GM12874 (cell line): Measurements from ENCODE around the gene HCAR3.
"Not testable (repeated sequence)": the region's sequence is repeated elsewhere in the genome, so short reads cannot be mapped to it uniquely, and the experiment has no call there.

ENCODE experiments used
- CTCF ChIP-seq: IDR thresholded peaks from 2 replicates; pipeline ENCODE4 v1.5.1; 2011; ENCODE audit warnings: low read depth, mild to moderate bottlenecking, control low read depth, low read length, moderate library complexity; ENCODE audit not compliant: insufficient read depth

Gene HCAR3

GRCh38 chr12:122729583-122730214 lies 13.1 kb upstream of the HCAR3 start:
- TF ChIP-seq CTCF, result no peak

GRCh38 chr12:122726080-122726558 lies 9.5 kb upstream of the HCAR3 start:
- TF ChIP-seq CTCF, result no peak

- no peak for TF ChIP-seq CTCF
These were observed 9.0 kb upstream of the HCAR3 start for GRCh38 chr12:122725452-122726079.

- no peak for TF ChIP-seq CTCF
These were observed 8.1 kb upstream of the HCAR3 start for GRCh38 chr12:122724641-122725243.

GRCh38 chr12:122722387-122722786 lies 5.8 kb upstream of the HCAR3 start:
- no peak for TF ChIP-seq CTCF

GRCh38 chr12:122721057-122721545 lies 4.5 kb upstream of the HCAR3 start:
- TF ChIP-seq CTCF, result no peak

GRCh38 chr12:122702890-122703611 lies 13.6 kb downstream of the HCAR3 start, which contains the start of gene HCAR2:
HCAR2 (minus strand) TSS chr12:122703357; CDS start chr12:122703283, 74 bp downstream.
- not testable (repeated sequence) for TF ChIP-seq CTCF
